ENCODE measurements around the gene CRELD2.

Gene CRELD2

GRCh38 chr22:49959782-49960158 is 41.3 kb downstream of the CRELD2 start:
- DNase-seq: peak; percentile 25

GRCh38 chr22:49960159-49961004 is 41.9 kb downstream of the CRELD2 start, which contains the start of gene PIM3:
Gene PIM3 (plus strand): TSS chr22:49960772. CDS start chr22:49960948, 176 bp downstream.
- peak; percentile 93 for DNase-seq

GRCh38 chr22:49961005-49961600 is 42.7 kb downstream of the CRELD2 start:
- DNase-seq: peak; percentile 61

- DNase-seq: no peak
Measured at GRCh38 chr22:49961601-49962011, 43.2 kb downstream of the CRELD2 start.

- DNase-seq: peak; percentile 91
Measured at GRCh38 chr22:49962012-49962750, 43.7 kb downstream of the CRELD2 start.

- no peak for DNase-seq
Measured at GRCh38 chr22:49962751-49963646, 44.6 kb downstream of the CRELD2 start.

- no peak for DNase-seq
Measured at GRCh38 chr22:49963647-49964026, 45.2 kb downstream of the CRELD2 start.

GRCh38 chr22:49964136-49965090 is 46.0 kb downstream of the CRELD2 start:
- no peak for DNase-seq

- no peak for DNase-seq
Measured at GRCh38 chr22:49965091-49966040, 46.9 kb downstream of the CRELD2 start.

- no peak for DNase-seq
Measured at GRCh38 chr22:49966041-49966773, 47.8 kb downstream of the CRELD2 start.

GRCh38 chr22:49966774-49967705 is 48.6 kb downstream of the CRELD2 start:
- DNase-seq: no peak

- no peak for DNase-seq
Measured at GRCh38 chr22:49967706-49968208, 49.3 kb downstream of the CRELD2 start.

- no peak for DNase-seq
Measured at GRCh38 chr22:49968313-49968830, 49.9 kb downstream of the CRELD2 start.

- DNase-seq: no peak
Measured at GRCh38 chr22:49968831-49969661, 50.6 kb downstream of the CRELD2 start.

- no peak for DNase-seq
Measured at GRCh38 chr22:49969751-49970527, 51.5 kb downstream of the CRELD2 start.

Data from HCEC 1CT (cell line).